NCI-H345 (cell line): Measurements from ENCODE around the gene PSD.

Source experiments
- DNase-seq: peaks from one replicate; lab custom pipeline; 2025; lab: John Stamatoyannopoulos, UW

Gene PSD

GRCh38 chr10:102384053-102384452 lies 34.5 kb downstream of the PSD start:
- no peak for DNase-seq

- DNase-seq = no peak
Measured at GRCh38 chr10:102382871-102383270, 35.7 kb downstream of the PSD start.

GRCh38 chr10:102381983-102382382 lies 36.6 kb downstream of the PSD start:
- no peak for DNase-seq

GRCh38 chr10:102379383-102379782 lies 39.2 kb downstream of the PSD start:
- DNase-seq = no peak

- DNase-seq = no peak
Measured at GRCh38 chr10:102376901-102377300, 41.7 kb downstream of the PSD start.

GRCh38 chr10:102375867-102376266 lies 42.7 kb downstream of the PSD start:
- no peak for DNase-seq

GRCh38 chr10:102375250-102375649 lies 43.3 kb downstream of the PSD start:
- DNase-seq = no peak

- no peak for DNase-seq
Measured at GRCh38 chr10:102371295-102371694, 47.3 kb downstream of the PSD start.

GRCh38 chr10:102368077-102368476 lies 50.5 kb downstream of the PSD start:
- no peak for DNase-seq

- DNase-seq = no peak
Measured at GRCh38 chr10:102367441-102367840, 51.1 kb downstream of the PSD start.

- DNase-seq = no peak
Measured at GRCh38 chr10:102358712-102359382, 59.7 kb downstream of the PSD start.

GRCh38 chr10:102354451-102354850 lies 64.1 kb downstream of the PSD start:
- DNase-seq = no peak
